D721Med (cell line): ENCODE measurements around the gene EXOSC9.
A peak's percentile ranks its signal among the peaks of the same experiment; 100 is the strongest.
"Not testable (repeated sequence)": the region's sequence is repeated elsewhere in the genome, so short reads cannot be mapped to it uniquely, and the experiment has no call there.

Experiments used
- DNase-seq: peaks from one replicate; pipeline ENCODE4 v3.0.0; 2011; ENCODE audit warnings: low spot score; ENCODE audit not compliant: insufficient read length
- FAIRE-seq: peaks from 2 replicates; lab custom pipeline; 2011; peaks lifted over from hg19 to GRCh38; lab: Jason Lieb, UNC
- CTCF ChIP-seq: IDR thresholded peaks from 2 replicates; pipeline ENCODE4 v1.5.1; 2012; ENCODE audit warnings: mild to moderate bottlenecking, control low read depth; ENCODE audit not compliant: insufficient read depth; ENCODE audit errors: missing control alignments

Gene EXOSC9, protein sequence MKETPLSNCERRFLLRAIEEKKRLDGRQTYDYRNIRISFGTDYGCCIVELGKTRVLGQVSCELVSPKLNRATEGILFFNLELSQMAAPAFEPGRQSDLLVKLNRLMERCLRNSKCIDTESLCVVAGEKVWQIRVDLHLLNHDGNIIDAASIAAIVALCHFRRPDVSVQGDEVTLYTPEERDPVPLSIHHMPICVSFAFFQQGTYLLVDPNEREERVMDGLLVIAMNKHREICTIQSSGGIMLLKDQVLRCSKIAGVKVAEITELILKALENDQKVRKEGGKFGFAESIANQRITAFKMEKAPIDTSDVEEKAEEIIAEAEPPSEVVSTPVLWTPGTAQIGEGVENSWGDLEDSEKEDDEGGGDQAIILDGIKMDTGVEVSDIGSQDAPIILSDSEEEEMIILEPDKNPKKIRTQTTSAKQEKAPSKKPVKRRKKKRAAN

GRCh38 chr4:121800961-121801714, at the start of gene EXOSC9:
Gene EXOSC9 (plus strand): TSS chr4:121801323. CDS start chr4:121801425, 102 bp downstream.
- no peak for TF ChIP-seq CTCF
- DNase-seq = peak; percentile 33
- FAIRE-seq = no peak

- not testable (repeated sequence) for DNase-seq, FAIRE-seq
Observed at GRCh38 chr4:121752142-121752541, 49.0 kb upstream of the EXOSC9 start.

DNA sequence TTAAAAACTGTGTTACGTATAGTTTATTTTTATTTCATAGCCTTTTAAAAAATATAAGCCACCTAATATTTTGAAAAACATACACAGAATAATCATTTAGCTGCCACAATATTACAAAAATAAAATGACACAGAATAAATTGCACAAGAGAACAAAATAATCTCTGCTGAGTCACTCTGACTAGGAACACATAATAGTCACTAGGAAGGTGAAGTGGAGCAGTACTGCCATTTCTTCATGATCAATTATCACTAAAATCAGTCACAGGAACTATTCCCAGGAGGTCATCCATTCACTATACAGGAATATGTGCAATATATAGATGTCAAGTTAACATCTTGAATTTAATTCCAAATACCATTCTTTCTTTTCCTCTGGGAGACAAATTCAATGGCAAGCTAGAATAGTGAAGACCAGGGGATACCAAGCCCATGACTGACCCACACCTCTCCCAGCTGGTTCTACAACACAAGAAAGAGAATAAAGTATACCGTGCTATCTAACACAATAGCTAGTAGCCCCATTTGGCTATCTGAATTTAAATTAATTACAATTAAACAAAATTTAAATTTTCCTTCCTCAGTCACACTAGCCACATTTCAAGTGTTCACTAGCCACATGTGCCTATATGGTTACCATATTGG, 42.1 kb upstream of the EXOSC9 start:
- TF ChIP-seq CTCF = no peak
- FAIRE-seq (no peak), DNase-seq (no peak)

GRCh38 chr4:121760205-121760604, 40.9 kb upstream of the EXOSC9 start:
- TF ChIP-seq CTCF = no peak
- FAIRE-seq (no peak), DNase-seq (no peak)

DNA sequence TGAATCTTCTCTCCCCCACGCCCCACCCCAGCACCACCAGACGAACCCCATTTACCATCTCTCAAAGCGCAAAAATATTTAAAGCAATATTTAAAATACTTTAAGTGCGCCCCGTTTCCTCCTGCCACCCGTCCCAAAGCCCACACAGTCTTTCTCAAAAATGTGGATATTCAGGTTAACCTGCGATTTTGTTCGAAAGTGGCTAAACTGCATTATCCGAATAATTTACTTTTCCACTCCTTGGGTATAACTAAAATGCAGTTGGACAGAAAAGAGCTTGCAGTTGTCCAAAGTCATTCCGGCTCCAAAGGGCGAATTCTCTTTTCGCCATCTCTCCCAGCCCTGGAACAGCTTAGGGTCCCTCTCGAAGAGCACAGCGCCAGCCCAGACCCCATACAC, 36.8 kb upstream of the EXOSC9 start:
- no peak for TF ChIP-seq CTCF
- no peak for DNase-seq
- no peak for FAIRE-seq

DNA sequence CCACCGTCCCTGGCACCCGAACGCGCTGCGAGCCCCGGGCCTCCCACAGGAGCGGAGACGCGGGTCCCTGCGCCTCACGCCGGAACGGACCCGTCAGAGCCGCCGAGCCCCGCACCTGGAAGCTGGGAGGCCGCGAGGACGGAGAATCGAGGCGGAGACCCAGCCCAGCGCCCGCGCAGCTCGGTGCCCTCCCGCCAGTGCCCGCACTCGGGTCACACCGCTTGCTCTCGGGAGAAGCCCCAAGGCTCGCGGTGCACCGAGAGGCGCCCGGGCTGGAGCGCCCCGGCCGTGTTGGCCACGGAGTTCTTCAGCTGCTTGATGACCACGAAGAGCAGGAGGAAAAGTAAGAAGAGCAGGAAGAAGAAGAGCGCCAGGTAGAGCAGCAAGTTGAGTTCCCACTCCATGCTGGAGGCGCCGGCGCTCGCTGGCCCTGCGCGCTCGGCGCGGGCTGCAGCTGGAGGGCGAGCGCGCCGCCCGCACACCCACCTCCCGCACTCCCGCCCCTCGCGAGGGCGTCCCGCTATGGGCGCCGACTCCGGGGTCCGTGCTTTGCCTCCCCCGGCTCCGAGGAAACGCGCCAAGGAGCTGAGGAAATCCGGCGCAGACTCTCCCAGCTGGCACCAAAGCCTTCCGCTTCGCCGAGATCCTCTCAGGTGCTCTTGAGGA, 36.3 kb upstream of the EXOSC9 start, which contains the start of gene SMIM43:
SMIM43 (minus strand) TSS at position 463 of the 666 bp plus-strand sequence; CDS start at position 404, 59 bp downstream.
- FAIRE-seq (no peak), DNase-seq (no peak)

More for the DNA sequence above, 36.3 kb upstream of the EXOSC9 start, which contains the start of gene SMIM43:
- no peak for TF ChIP-seq CTCF
